ENCODE data around the gene LIX1.

GRCh38 chr5:97070234-97070633 lies 72.2 kb downstream of the LIX1 start:
- TF ChIP-seq CTCF (conservative IDR thresholded peaks at IDR 0.05; ENCODE audit: low read depth, low read length) (no peak), EZH2phosphoT487 (IDR thresholded peaks at IDR 0.05; ENCODE audit: borderline replicate concordance, low read length) (no peak), EZH2 (IDR thresholded peaks at IDR 0.05; ENCODE audit: low read length, unreplicated experiment) (no peak)
